GM12801 (cell line): ENCODE results near the gene TTC23.

ENCODE experiments used
- TF ChIP-seq, protein P1 (sequence below): IDR thresholded peaks from one replicate; pipeline ENCODE4 v1.5.1; 2011; ENCODE audit warnings: control low read depth; ENCODE audit not compliant: insufficient read length; ENCODE audit errors: extremely low read depth

Gene TTC23

DNA sequence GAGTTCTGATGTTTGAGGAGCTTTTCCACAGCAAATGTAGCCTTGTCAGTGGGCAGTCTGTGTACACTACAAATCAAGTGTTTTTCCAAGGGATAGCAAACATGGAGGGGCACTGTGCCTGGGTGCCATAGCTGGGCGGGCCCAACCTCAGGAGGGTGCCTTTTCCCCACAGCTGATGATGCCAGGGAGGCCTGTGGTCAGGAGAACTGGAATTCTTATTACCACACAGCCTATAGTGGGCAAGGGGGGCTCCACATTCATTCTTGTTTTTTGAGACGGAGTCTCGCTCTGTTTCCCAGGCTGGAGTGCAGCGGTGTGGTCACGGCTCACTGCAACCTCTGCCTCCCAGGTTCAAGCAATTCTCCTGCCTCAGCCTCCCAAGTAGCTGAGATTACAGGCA lies 102.7 kb downstream of the TTC23 start:
- TF ChIP-seq, protein P1, sequence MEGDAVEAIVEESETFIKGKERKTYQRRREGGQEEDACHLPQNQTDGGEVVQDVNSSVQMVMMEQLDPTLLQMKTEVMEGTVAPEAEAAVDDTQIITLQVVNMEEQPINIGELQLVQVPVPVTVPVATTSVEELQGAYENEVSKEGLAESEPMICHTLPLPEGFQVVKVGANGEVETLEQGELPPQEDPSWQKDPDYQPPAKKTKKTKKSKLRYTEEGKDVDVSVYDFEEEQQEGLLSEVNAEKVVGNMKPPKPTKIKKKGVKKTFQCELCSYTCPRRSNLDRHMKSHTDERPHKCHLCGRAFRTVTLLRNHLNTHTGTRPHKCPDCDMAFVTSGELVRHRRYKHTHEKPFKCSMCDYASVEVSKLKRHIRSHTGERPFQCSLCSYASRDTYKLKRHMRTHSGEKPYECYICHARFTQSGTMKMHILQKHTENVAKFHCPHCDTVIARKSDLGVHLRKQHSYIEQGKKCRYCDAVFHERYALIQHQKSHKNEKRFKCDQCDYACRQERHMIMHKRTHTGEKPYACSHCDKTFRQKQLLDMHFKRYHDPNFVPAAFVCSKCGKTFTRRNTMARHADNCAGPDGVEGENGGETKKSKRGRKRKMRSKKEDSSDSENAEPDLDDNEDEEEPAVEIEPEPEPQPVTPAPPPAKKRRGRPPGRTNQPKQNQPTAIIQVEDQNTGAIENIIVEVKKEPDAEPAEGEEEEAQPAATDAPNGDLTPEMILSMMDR: no peak

DNA sequence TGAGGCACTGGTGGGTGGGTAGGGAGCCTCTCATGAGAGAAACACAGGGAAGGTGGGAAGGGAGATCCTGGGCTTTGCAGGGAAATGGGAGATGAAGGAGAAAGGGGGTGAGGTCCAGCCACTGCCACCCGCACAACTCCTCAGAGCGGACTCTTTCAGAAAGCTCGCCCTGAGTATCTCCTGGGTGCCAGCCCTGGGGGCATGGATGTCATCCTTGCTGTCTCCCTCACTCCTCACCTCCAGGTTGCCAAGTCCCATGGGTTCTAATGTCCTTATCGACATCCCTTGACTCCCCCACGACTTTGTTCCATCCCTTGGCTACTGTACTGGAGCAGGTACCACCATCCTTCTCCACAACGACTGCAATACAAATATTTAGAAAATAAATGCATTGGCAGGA lies 103.6 kb downstream of the TTC23 start:
- TF ChIP-seq, protein P1: no peak

DNA sequence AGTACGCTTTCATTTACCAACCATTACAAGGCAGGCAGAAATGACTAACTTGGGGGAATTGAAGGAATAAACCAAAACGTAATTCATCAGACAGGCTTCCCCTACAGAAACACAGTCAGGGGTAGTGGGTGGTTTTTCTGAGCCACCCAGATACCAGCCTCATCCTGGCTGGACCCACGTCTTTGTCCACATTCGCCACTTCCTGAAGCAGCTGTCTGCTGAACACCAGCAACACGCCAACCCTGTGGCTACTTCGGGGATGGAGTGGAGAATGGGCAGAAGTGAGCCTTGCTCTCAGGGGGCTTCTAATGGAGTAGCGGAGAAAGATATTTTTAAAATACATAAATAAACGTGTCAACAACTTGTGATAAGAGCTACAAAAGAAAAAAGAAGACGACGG lies 104.4 kb downstream of the TTC23 start:
- TF ChIP-seq, protein P1: no peak

DNA sequence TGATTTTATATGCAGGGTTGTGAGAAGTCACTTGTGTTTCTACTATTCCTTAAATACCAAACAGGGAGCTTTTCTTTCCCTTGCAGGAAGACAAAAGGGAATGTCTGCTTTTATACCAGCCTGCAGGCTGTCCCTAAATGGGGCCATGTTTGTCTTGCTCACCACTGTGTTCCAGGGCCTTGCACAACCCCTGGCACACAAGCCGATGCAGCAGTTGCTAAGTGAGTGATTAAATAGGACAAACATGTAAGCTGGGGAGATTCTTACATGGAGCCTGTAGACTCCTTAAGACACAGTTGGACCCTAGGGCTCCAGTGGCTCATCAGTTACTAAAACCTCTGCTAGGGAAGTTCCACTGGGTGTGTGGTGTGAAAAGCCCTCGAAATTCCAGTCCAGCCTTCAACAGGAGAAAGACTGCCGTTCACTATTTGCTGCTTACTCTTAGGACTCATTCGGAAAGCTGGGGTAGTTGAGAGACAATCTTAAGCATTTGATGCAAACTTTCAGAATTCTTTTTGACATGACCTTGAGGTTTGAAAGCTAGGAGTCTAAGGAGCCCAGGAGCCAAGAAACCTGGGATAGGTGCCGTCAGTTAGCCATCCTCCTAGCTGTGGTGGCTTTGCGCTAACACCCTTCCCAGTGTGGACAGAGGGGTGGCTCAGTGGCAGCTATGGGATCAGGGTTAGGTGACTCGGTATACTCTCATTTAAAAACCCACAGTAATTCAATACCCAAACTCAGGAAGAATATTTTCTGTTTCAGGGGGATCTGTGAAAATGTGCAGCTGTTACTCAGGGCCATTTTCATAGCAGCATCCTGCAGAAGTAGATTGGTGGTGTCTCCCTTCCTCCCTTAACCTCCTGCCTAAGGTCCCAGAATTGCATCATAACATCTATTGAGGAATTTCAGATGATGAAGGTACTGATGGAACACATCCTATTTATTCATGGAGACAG lies 105.4 kb downstream of the TTC23 start:
- TF ChIP-seq, protein P1: no peak

DNA sequence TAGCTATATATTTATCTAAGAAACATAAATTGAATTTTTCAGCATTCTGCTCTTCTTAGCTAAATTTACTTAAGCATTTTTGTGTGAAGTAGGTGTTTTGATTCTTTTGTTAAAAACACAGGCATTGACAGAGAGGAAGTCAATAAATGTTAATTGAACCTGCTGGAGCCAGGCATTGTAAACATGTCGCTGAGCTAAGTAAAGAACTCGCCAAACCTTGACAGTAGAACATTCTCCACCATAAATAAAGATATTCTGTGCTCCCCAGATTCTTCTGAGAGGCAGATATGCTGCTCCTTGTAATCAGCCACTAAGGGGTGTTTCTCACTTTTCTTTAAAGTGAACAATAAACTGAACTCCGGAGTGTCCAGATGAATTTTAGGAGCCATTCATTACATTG lies 106.1 kb downstream of the TTC23 start:
- TF ChIP-seq, protein P1: no peak

DNA sequence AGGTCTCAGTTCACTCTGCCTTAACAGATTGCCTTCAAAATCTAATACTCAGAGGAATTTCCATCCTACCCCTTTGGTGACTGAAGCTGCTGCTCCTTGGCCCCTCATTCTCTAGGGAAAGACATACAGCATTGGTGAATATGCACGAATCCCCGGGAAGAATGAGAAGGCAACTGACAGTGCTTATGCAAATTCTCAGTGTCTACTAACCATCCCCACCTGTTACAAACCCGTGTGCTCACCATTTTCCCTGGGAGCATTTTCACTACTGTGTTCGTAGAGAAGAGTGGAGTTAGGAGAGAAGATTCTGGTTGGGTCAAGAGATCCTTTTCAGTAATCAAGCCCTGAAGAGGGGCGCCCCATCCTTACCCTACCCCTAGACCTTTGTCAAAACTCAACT lies 106.8 kb downstream of the TTC23 start:
- TF ChIP-seq, protein P1: no peak

DNA sequence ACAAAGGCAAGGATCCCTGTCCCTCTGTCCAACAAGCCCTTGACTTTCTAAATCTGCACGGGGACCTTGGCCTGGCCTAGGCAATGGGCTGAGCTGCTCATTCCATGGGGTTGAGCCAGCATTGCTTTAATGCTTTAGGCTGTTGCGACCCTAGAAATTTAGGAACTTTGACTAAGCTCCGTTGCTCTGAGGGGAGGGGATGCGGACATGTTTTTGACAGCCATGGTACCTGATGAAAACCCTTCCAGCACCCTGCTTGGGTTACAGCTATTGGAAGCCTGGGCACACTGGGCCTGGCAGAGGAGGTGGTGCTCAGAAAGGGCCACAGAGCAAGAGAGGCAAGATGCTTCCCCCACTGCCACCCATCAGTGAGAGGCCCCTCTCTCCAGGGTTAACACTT lies 107.4 kb downstream of the TTC23 start:
- TF ChIP-seq, protein P1: no peak
